GM21717 (cell line): ENCODE results near the gene PDK1.

ENCODE experiments used
- ATAC-seq: cut with Tn5 transposase; IDR thresholded peaks from one replicate; pipeline ENCODE4 v1.9.1; 2021; ENCODE audit warnings: mild to moderate bottlenecking, moderate library complexity; ENCODE audit not compliant: unreplicated experiment

The PDK1 gene

GRCh38 chr2:172639256-172639655 is 83.4 kb downstream of the PDK1 start:
- no peak for ATAC-seq

- ATAC-seq = no peak
Measured at GRCh38 chr2:172639823-172640222, 83.9 kb downstream of the PDK1 start.

DNA sequence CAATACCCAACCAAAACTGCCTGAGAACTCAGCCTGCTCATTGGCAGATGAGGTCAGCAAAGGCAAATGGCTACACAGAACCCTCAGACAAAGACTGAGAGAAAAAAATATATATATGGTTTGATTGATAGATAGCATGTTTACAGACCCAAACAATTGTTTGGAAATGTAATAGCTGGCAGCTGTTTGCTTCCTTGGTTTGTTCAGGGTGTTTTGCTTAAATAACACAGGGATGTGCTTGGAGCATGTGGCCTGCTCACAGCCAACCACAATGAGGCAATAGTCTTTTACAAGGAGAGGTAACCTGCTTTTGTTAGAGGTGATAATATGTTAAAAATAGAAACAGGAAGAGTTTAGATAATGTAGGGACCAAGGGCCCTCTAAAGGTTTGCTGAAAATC is 84.5 kb downstream of the PDK1 start:
- ATAC-seq = no peak

DNA sequence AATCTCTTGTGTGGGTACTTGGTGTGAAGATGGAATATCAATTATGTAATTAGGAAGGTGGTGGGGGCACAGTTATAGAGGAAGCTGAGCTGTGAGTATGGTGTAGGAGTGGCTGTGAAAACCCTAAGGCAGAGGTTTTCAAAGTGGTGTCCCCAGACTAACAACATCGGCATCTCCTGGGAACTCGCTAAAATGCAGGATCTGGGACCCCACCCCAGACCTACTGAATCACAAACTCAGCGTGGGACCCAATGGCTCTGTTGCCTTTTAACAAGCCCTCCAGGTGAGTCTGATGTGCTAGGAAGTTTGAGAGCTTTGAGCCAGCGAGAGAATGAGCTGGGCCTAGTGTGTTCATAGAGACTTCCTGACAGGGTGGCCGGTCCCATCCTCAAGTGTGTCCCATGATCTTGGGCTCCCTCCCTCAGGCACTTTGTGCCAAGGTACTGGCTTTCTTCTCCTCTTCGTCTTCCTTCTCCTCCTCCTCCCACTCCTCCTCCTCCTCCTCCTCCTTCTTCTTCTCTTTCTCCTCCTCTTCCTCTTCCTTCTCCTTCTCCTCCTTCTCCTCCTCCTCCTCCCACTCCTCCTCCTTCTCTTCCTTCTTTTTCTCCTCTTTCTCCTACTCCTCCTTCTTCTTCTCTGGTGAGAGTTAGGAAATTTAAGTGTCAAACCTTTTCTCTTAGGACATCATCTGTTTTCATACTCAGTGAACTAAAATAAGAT is 86.6 kb downstream of the PDK1 start:
- ATAC-seq = no peak

DNA sequence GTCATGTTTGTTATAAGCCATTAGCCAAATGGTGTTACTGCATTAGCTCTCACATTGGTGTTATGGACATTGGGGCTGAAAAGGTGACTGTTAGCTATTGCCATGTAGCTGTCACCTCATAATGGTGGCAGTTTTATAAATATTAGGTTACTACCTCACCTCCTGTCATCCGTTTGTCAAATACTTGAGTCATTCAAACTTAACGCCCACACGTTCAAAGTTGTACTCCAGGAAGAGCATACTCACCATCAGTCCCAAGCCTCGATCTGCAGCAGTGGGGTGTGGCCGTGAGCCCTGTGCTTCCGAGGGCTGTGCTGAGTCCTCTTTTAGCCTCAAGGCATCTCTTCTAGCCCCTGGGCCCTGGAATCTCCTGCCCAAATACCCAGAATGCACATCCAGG is 87.3 kb downstream of the PDK1 start:
- no peak for ATAC-seq

DNA sequence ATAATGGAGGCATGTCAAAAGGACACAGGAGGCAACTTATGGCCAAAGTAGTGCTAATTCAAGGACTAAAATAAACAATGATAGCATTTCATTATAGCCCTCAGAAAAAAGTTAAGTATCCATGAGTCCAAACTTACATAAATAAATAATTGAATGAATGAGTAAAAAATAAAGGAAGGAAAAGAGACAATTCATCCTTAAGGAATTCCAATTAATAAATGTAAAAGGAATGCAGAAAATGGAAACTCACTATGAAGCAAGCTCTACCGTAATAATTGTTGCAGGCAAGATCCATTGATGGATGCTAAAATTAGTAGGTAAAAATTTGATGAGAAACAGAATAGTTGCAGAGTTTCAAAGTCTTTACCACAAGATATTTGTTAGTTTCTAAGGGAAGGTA is 91.5 kb downstream of the PDK1 start:
- ATAC-seq = no peak

- ATAC-seq = no peak
Measured at GRCh38 chr2:172655091-172655837, 99.4 kb downstream of the PDK1 start.

GRCh38 chr2:172655838-172656573 is 100.1 kb downstream of the PDK1 start:
- no peak for ATAC-seq
